HepG2 (cell line): ENCODE data around the gene STRIP1. TPM values are rescaled to one million over a fixed set of nuclear protein-coding genes. Genes with fewer than 3 reads are reported as not detected.

Experiments used
- GATAD2A ChIP-seq: IDR thresholded peaks from 2 replicates; pipeline ENCODE4 v1.6.1; 2016
- GMEB1 ChIP-seq: sonication (generic); formaldehyde crosslinking; IDR thresholded peaks from 2 replicates; pipeline ENCODE4 v1.5.1; 2020; ENCODE audit warnings: missing genetic modification reagents, mild to moderate bottlenecking, borderline replicate concordance
- HDAC1 ChIP-seq: sonication (generic); formaldehyde crosslinking; IDR thresholded peaks from 2 replicates; pipeline ENCODE4 v1.5.1; 2020; ENCODE audit warnings: mild to moderate bottlenecking, missing genetic modification reagents
- HNF1B ChIP-seq: sonication (generic); formaldehyde crosslinking; IDR thresholded peaks from 2 replicates; pipeline ENCODE4 v1.5.1; 2020; ENCODE audit warnings: mild to moderate bottlenecking, moderate library complexity, missing genetic modification reagents
- ISL2 ChIP-seq: sonication (generic); formaldehyde crosslinking; IDR thresholded peaks from 2 replicates; pipeline ENCODE4 v1.5.0; 2020; ENCODE audit warnings: missing genetic modification reagents
- KMT2A ChIP-seq: sonication (generic); formaldehyde crosslinking; IDR thresholded peaks from 2 replicates; pipeline ENCODE4 v1.4.0; 2020; ENCODE audit warnings: missing genetic modification reagents
- SOX6 ChIP-seq, 2 experiments: fragments of 450-650 bp in 1 of 2; sonication (generic) in 1 of 2; formaldehyde crosslinking in 1 of 2; IDR thresholded peaks; 2 replicates each; pipeline versions ENCODE4 v1.4.0 to v1.6.1; 2017 to 2020; ENCODE audit warnings: antibody characterized with exemption in 1 of 2, mild to moderate bottlenecking in 1 of 2, missing genetic modification reagents in 1 of 2
- TFDP2 ChIP-seq: sonication (generic); formaldehyde crosslinking; IDR thresholded peaks from 2 replicates; pipeline ENCODE4 v1.4.0; 2020; ENCODE audit warnings: missing genetic modification reagents
- THAP8 ChIP-seq: sonication (generic); formaldehyde crosslinking; IDR thresholded peaks from 2 replicates; pipeline ENCODE4 v1.5.1; 2020; ENCODE audit warnings: missing genetic modification reagents, mild to moderate bottlenecking, borderline replicate concordance
- ZFX ChIP-seq: sonication (generic); formaldehyde crosslinking; IDR thresholded peaks from 2 replicates; pipeline ENCODE4 v1.4.0; 2020; ENCODE audit warnings: mild to moderate bottlenecking, low read depth, missing genetic modification reagents, moderate library complexity
- ZFY ChIP-seq: sonication (generic); formaldehyde crosslinking; IDR thresholded peaks from 2 replicates; pipeline ENCODE4 v1.4.0; 2020; ENCODE audit warnings: missing genetic modification reagents
- ZNF362 ChIP-seq: sonication (generic); formaldehyde crosslinking; IDR thresholded peaks from 2 replicates; pipeline ENCODE4 v1.4.0; 2020; ENCODE audit warnings: missing genetic modification reagents, mild to moderate bottlenecking, borderline replicate concordance
- ZNF558 ChIP-seq: sonication (generic); formaldehyde crosslinking; IDR thresholded peaks from 2 replicates; pipeline ENCODE4 v1.9.0; 2022; ENCODE audit warnings: mild to moderate bottlenecking, missing genetic modification reagents, borderline replicate concordance
- ZNF609 ChIP-seq: sonication (generic); formaldehyde crosslinking; IDR thresholded peaks from 2 replicates; pipeline ENCODE4 v1.4.0; 2020; ENCODE audit warnings: mild to moderate bottlenecking, missing genetic modification reagents, borderline replicate concordance
- ZNF761 ChIP-seq: sonication (generic); formaldehyde crosslinking; conservative IDR thresholded peaks from 2 replicates; pipeline ENCODE4 v1.4.0; 2020; ENCODE audit warnings: mild to moderate bottlenecking, missing genetic modification reagents
- ZNF772 ChIP-seq: sonication (generic); formaldehyde crosslinking; IDR thresholded peaks from 2 replicates; pipeline ENCODE4 v1.5.0; 2020; ENCODE audit warnings: mild to moderate bottlenecking, missing genetic modification reagents
- polyA plus RNA-seq, 8 experiments: library from polyadenylated mRNA; depleted of rRNA in 3 of 8; stranded (reverse) in 7 of 8; unstranded in 1 of 8; fragments of >200 nt; fragmentation: Illumina TruSeq in 4 of 8; extraction: Trizol in 4 of 8; gene quantifications; 2 replicates each; pipeline versions ENCODE4 v1.2.1 to v1.2.3, GENCODE V29; 2011 to 2016; ENCODE audit warnings: low read depth in 4 of 8, missing spikeins in 1 of 8, mixed read lengths in 1 of 8; ENCODE audit not compliant: insufficient read depth in 1 of 8
- total RNA-seq, 5 experiments: library from RNA; depleted of rRNA; stranded (reverse); fragments of >200 nt; fragmentation: Illumina TruSeq; extraction: Trizol; gene quantifications; 2 replicates each; pipeline ENCODE4 v1.2.3, GENCODE V29; 2016; ENCODE audit warnings: low read depth in 1 of 5

STRIP1 gene
- total and polyA plus RNA-seq, 2 of the 13 experiments (the other 11 are each of a cell fraction or from before 2014, with no cell fraction given) = 20.9 to 27.9 TPM

GRCh38 chr1:109988349-109988914 lies 46.0 kb upstream of the STRIP1 start (continued):
- TF ChIP-seq GMEB1 (peak; percentile 48; the same call in 1 of the 2 replicates), ZNF761 (no peak), SOX6 (IDR thresholded peaks at IDR 0.05) (no peak), SOX6 (CRISPR knock-in tag; IDR thresholded peaks at IDR 0.05) (peak; percentile 57), GATAD2A (peak; percentile 75), THAP8 (no peak), ZFX (peak; percentile 29), ZNF558 (peak; percentile 99; the same call in 1 of the 2 replicates), HNF1B (CRISPR knock-in tag) (peak; percentile 40; the same call in 1 of the 2 replicates), ZNF609 (peak; percentile 51; the same call in 1 of the 2 replicates), KMT2A (CRISPR knock-in tag) (0 out of 2 replicates have a peak, but pooled peaks have one; percentile 17), TFDP2 (CRISPR knock-in tag) (peak; percentile 22; the same call in 1 of the 2 replicates), ISL2 (CRISPR knock-in tag) (0 out of 2 replicates have a peak, but pooled peaks have one; percentile 52), ZFY (CRISPR knock-in tag) (no peak), ZNF362 (peak; percentile 55; the same call in 1 of the 2 replicates), ZNF772 (CRISPR knock-in tag) (peak; percentile 41; the same call in 1 of the 2 replicates), HDAC1 (CRISPR knock-in tag) (0 out of 2 replicates have a peak, but pooled peaks have one; percentile 38)
